ENCODE data around the gene CCNI2.

- TF ChIP-seq POLR2A (IDR thresholded peaks at IDR 0.05; ENCODE audit: low read depth, low read length) = no peak
- no peak for TF ChIP-seq TAF1 (IDR thresholded peaks at IDR 0.05; ENCODE audit: borderline replicate concordance, low read depth, low read length)
Measured at GRCh38 chr5:132714456-132715307, 32.5 kb upstream of the CCNI2 start.

Data from GM12892 (cell line).